Right ventricle myocardium inferior (tissue), 1 donor: ENCODE measurements around the gene SDC1. TPM values are rescaled to one million over a fixed set of nuclear protein-coding genes. Genes with fewer than 3 reads are reported as not detected.

Source experiments
- ATAC-seq: fragments of 200-7000 bp; cut with Tn5 transposase; one replicate; pipeline ENCODE4 v1.9.1; 2020; ENCODE audit warnings: mild to moderate bottlenecking, moderate library complexity
- DNase-seq: peaks from one replicate; pipeline ENCODE4 v3.0.0; 2021; ENCODE audit errors: missing footprints
- intact Hi-C: fragments of 100-400 bp; cut with DNase I; formaldehyde crosslinking; loops from one replicate; pipeline ENCODE4 v1.11.0; 2022
- total RNA-seq: library from RNA; stranded (reverse); fragmentation: NEBNext Ultra II Directional; extraction: Animal tissue kit (Norgen Biotek cat#: 25700); gene quantifications from one replicate; pipeline ENCODE4 v1.2.1, GENCODE V29; 2021
- donor health status: DM: no; HTN: yes; CAD: no; lungs with severe emphysema.

Gene SDC1
- total RNA-seq, 1 donor from 2014 or later = 0.68 TPM

DNA sequence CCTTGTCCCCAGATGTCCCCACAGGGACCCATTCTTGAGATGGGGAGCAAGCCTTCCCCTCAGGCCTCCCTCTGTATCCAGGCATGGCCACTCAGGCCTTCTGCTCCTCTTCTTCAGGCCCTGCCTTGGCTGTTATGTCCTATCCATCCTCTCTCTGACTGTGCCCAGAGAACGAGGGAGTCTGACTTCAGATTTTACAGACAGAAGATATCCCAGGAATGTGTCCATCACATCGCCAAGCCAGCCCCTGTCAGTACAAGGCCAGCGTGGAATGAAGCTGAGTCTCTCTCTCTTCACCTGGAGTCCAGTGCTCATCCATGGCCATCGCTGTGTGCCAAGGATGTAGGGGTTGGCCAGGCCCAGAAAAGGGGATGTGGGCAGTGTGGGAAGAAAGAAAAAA, 57.6 kb downstream of the SDC1 start:
- no peak for ATAC-seq
- DNase-seq = no peak
- intact Hi-C loops = no loop called here

DNA sequence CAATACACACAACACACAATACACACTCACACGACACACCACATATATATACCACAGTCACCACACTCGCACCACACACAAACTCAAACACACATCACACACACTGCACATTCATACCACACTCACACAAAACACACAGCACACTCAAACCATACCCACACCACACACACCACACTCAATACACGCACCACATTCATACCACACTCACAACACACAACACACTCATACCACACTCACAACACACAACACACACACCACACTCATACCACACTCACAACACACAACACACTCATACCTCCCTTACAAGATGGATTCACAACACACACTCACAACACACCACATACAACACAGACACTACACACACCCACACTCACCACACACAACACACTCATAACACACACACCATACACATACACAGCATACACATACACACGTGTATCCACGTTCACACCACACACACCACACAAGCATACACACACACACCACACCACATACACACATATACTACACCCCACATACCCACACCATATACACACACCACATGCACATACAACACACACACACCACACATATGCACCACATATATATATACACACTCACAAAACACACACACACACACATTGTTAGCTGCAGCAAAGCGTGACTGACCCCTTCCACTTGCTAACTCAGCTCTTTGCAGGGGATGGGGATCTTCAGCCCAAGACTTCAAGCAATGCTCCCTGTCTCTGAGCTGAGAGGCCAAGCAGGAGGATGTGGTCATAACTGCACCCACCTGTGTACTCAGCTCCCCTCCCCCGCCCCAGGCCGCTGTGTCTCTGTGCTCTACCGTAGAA, 59.0 kb downstream of the SDC1 start:
- ATAC-seq (no peak), DNase-seq (no peak)
- intact Hi-C loops = no loop called here

DNA sequence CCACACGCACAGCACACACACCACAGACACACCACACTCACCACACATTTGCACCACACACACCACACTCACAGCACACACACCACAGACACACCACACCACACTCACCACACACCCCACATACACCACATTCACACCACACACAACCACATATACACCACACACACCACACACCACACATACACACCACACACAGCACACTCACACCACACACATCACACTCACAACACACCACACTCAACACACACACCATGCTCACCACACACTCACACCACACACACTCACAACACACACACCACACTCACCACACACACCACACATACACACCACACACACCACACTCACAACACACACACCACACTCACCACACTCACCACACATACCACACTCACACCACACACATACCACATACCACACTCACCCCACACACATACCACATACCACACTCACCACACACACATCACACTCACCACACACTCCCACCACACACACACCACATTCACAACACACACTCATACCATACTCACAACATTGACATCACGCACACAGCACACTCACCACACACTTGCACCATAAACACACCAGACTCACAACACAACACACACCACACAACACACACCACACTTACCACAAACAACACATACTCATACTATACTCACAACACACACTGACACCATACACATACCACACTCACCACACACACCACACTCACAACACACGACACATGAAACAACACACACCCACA, 60.0 kb downstream of the SDC1 start:
- intact Hi-C loops = no loop called here
- ATAC-seq (no peak), DNase-seq (no peak)

DNA sequence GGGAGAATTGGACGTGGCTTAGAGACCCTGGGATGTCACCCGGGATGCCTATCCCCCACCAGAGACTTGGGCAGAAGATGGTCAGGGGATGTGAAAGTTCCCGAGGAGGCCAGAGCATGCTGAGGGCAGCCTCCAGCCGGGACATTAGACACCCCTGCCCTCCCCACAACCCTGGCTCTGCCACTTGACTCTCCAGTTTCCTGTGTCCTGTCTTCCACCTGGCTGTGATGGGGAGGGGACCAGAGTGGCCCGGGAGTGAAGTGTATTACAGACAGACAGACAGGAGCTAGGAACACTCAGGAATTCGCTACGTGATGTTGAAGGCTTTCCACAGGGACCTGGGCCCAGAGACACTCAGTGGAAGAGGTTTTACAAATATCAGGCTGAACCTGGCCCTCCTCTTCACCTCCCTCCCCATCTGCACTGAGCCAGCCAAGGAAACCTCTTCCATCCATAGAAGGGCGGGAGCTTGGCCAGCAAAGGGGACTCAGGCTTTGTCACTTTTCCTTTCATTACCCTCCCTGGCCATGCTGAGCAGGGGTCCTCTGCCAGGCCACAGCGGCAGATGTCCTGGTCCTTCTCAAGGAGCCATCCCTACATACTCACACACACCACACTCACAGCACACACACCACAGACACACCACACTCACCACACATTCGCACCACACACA, 60.7 kb downstream of the SDC1 start:
- intact Hi-C loops = no loop called here
- ATAC-seq = no peak
- DNase-seq = no peak

DNA sequence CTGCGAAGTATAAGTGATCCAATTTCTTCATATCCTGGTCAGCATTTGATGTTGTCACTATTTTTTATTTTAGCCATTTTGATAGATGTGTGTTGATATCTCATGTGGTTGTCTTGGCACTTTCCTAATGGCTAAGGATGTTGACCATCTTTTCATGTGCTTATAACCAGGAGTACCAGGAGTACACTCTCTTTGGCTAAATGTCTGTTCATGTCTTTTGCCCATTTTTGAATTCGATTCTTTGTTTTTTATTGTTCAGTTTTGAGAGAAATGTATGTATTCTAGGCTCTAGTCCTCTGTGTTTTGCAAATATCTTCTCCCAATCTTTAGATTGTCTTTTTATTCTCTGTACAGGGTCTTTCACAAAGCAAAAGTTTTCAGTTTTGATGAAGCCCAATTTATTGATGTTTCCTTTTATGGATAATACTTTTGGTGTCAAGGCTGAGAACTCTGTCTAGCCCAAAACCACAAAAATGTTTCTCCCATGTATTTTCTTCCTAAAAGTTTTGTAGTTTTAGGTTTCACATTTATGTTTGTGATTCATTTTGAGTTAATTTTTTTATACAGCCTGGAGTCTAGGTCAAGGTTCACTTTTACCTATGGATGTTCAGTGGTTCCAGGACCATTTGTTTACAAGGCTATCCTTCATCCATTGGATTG, 65.4 kb downstream of the SDC1 start:
- ATAC-seq (no peak), DNase-seq (no peak)
- intact Hi-C loops = no loop called here

DNA sequence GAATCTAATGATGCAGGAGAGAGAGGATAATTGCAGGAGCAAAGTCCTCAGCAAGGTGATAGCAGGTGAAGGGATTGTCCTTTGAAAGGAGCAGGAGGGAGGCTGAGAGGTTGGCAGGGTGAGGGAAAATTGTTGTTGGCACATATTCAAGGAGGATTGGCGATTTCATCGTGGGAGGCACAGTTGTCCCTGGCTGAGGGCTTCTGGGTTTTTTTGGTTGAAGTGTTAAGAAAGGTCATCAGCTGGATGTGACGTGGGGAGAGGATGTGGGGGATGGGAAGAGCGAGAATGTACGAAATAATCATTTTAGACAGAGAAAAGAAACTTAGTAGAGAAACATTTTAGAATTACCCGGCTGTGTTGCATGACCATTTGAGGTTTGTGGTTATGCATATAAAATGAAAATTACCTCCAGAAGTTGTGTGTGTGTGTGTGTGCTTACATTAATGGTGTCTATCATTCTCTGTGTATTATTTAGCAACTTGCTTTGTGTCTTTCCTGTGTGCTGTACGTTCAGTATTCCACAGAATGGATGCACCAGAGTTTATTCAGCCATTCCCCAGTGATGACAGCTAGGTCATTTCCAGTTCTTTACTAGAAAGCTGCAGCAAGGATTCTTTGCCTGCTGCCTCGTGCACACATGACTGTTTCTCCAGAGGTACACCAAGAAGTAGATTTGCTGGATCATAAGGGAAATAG, 67.6 kb downstream of the SDC1 start:
- ATAC-seq = no peak
- no peak for DNase-seq
- intact Hi-C loops = no loop called here

DNA sequence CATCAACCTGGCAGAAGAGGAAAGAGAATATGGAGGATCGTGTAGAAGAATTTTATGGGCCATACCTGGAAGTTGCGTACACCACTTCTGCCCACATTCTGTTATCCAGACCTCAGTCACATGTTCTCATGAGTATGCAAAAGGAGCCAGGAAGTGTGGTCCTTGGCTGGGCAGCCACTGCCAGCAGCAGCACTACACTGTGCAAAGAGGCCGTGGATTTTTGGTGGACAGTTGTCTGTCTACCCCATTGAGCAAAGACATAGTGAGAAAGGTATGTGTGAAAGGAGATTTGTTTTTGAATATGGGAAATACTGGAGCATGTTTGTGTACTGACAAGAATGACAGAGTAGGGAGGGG, 68.1 kb downstream of the SDC1 start:
- DNase-seq (no peak), ATAC-seq (no peak)
- intact Hi-C loops = no loop called here

DNA sequence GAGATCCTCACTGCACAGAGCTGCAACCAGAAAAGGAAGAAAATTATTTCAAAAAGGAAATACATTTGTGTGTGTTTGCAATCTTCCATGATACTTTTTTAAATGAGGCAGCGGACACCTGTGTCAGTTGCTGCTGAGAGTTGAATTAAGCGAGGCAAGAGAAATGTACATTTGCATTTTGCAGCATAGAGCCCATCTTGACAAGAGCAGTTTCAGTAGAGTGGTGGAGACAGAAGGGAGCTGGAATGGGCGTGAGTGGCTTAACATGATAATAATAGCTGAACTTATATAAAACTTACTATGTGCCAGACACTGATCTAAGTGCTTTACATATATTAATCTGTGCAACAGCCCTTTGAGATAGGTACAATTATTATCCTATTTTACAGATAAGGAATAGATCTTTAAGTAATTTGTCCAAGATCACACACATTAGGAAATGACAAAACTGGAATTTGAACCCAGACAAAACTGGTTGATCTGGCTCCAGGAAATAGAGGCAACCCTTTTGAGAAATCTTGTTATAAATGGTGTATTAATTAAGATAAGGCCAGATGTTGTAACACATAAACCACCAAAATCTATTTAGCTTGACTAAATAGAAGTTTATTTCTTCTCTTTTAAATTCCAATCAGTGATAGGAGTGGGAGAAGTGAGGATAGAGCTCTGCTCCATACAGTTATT, 68.7 kb downstream of the SDC1 start:
- ATAC-seq (no peak), DNase-seq (no peak)
- intact Hi-C loops = no loop called here

DNA sequence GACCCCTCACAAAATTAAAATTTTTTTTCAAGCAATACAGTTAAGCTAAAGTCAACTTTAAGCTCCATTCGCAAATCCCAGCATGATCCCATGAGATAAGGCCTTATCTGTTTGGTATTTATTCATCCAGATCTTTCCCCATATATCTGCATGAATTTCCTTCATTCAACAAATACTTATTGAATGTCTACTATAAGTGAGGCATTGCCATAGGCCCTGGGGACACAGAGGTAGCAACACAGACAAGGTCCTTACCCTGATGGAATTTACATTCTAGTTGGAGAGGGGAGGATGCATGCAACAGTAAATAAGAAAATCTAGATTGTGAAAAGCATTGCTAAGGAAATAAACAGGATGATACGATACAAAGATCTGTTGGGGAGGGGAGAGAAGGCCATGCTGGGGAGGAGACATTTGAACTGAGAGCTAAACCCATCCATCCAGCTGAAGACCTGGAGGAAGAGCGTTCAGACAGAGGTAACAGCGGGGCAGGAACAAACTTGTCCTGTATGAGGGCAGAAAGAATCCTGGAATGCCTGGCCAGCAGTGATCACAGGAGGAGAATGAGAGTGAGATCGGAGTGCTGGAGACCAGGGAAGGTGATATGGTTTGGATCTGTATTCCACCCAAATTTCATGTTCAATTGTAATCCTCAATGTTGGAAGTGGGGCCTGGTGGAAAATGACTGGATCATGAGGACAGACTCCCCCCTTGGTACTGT, 71.6 kb downstream of the SDC1 start:
- no peak for ATAC-seq
- intact Hi-C loops = no loop called here
- no peak for DNase-seq

DNA sequence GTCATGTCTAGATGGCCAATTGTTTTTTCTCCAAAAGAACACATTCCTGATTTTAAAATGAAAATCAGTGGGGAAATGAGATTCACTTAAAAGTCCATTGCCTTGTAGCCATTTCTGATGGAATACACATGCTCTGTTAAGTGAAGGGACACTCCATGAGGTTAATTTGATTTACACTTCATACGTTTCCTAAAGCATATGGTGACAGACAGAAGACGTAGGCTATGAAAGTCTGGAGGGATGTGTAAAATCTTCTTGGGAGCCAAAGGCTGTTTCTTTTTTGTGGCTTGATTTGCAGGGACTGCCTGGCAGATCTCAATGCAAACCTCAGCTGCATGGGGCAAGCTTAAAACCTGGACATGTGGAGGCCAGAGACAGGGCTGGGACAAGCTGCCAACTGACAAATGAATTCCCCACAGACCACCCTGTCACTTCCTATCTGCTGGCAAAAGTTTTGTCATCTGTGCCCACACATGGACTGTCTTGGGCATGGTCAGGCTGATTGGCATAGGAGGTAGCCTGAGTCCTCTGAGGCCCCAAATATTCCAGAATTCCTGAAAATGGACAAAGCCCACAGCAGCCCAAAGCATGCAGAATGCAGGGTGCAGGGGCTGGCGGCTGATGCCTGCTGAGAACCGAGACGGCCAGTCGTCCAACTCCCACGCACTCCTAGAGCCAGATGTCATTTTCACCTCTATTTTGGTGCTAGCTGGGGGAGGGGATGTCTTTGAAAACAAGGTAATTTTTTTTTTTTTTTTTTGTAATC, 73.9 kb downstream of the SDC1 start:
- intact Hi-C loops = no loop called here
- DNase-seq = no peak
- ATAC-seq = no peak

Other genes with a start within 250 kb of the SDC1 start
- gene WDR35, start 235.0 kb downstream of the SDC1 start, total RNA-seq = 4.1 TPM
- 0.19 TPM for gene MATN3, start 212.5 kb downstream of the SDC1 start, total RNA-seq
- 242 TPM for gene LAPTM4A, start 173.5 kb downstream of the SDC1 start, total RNA-seq
- 71.4 TPM for gene PUM2, start 125.7 kb upstream of the SDC1 start, total RNA-seq
- gene RHOB, start 221.9 kb upstream of the SDC1 start, total RNA-seq = 208 TPM